ENCODE measurements around the gene OTULIN.

The OTULIN gene

GRCh38 chr5:14672484-14673394, 8.2 kb downstream of the OTULIN start:
- peak overlapping the region; percentile 55 for H3K4me3 ChIP-seq (ENCODE audit: low read depth, low read length)
- no peak for TF ChIP-seq CTCF (IDR thresholded peaks at IDR 0.05; ENCODE audit: insufficient read depth, low read depth, low read length, missing control alignments)
- DNase-seq (ENCODE audit: low read depth): no peak

- TF ChIP-seq CTCF (IDR thresholded peaks at IDR 0.05; ENCODE audit: insufficient read depth, low read depth, low read length, missing control alignments): no peak
- H3K4me3 ChIP-seq (ENCODE audit: low read depth, low read length): no peak overlapping the region
- no peak for DNase-seq (ENCODE audit: low read depth)
Measured at GRCh38 chr5:14673443-14673842, 8.9 kb downstream of the OTULIN start.

- peak overlapping the region; percentile 47 for H3K4me3 ChIP-seq (ENCODE audit: low read depth, low read length)
- no peak for TF ChIP-seq CTCF (IDR thresholded peaks at IDR 0.05; ENCODE audit: insufficient read depth, low read depth, low read length, missing control alignments)
- DNase-seq (ENCODE audit: low read depth): no peak
Measured at GRCh38 chr5:14674983-14675854, 10.7 kb downstream of the OTULIN start.

GRCh38 chr5:14675865-14676300, 11.4 kb downstream of the OTULIN start:
- peak; percentile 72 for DNase-seq (ENCODE audit: low read depth)
- H3K4me3 ChIP-seq (ENCODE audit: low read depth, low read length): peak overlapping the region; percentile 47
- TF ChIP-seq CTCF (IDR thresholded peaks at IDR 0.05; ENCODE audit: insufficient read depth, low read depth, low read length, missing control alignments): no peak

GRCh38 chr5:14676320-14676719, 11.8 kb downstream of the OTULIN start:
- peak; percentile 56 for DNase-seq (ENCODE audit: low read depth)
- no peak for TF ChIP-seq CTCF (IDR thresholded peaks at IDR 0.05; ENCODE audit: insufficient read depth, low read depth, low read length, missing control alignments)
- H3K4me3 ChIP-seq (ENCODE audit: low read depth, low read length): peak overlapping the region; percentile 47

GRCh38 chr5:14678773-14679334, 14.3 kb downstream of the OTULIN start:
- no peak for TF ChIP-seq CTCF (IDR thresholded peaks at IDR 0.05; ENCODE audit: insufficient read depth, low read depth, low read length, missing control alignments)
- H3K4me3 ChIP-seq (ENCODE audit: low read depth, low read length): no peak overlapping the region
- no peak for DNase-seq (ENCODE audit: low read depth)
